GM19463 (cell line): ENCODE results near the gene BICDL2.
A peak's percentile ranks its signal among the peaks of the same experiment; 100 is the strongest.
"Not testable (repeated sequence)": the region's sequence is repeated elsewhere in the genome, so short reads cannot be mapped to it uniquely, and the experiment has no call there.

Experiments
- ATAC-seq: cut with Tn5 transposase; IDR thresholded peaks from one replicate; pipeline ENCODE4 v1.9.1; 2021; ENCODE audit warnings: mild to moderate bottlenecking, moderate library complexity; ENCODE audit not compliant: unreplicated experiment

Gene BICDL2

GRCh38 chr16:3065069-3065741 is 28.5 kb upstream of the BICDL2 start, which contains the start of gene IL32:
TSS of gene IL32 (plus strand) at chr16:3065640. CDS start at chr16:3065812, 172 bp downstream.
- peak; percentile 54 for ATAC-seq

- no peak for ATAC-seq
Observed at GRCh38 chr16:3063625-3064386, 27.1 kb upstream of the BICDL2 start.

GRCh38 chr16:3062553-3062952 is 25.8 kb upstream of the BICDL2 start:
- no peak for ATAC-seq

GRCh38 chr16:3060339-3061127 is 23.8 kb upstream of the BICDL2 start:
- ATAC-seq, result no peak

- ATAC-seq, result no peak
Observed at GRCh38 chr16:3059723-3060242, 23.0 kb upstream of the BICDL2 start.

GRCh38 chr16:3059041-3059722 is 22.4 kb upstream of the BICDL2 start:
- peak; percentile 83 for ATAC-seq

- ATAC-seq, result peak; percentile 23
Observed at GRCh38 chr16:3058139-3059030, 21.6 kb upstream of the BICDL2 start.

- no peak for ATAC-seq
Observed at GRCh38 chr16:3057181-3058138, 20.7 kb upstream of the BICDL2 start.

GRCh38 chr16:3056336-3057180 is 19.8 kb upstream of the BICDL2 start:
- ATAC-seq, result no peak

- ATAC-seq, result not testable (repeated sequence)
Observed at GRCh38 chr16:3055734-3056115, 19.0 kb upstream of the BICDL2 start.

- no peak for ATAC-seq
Observed at GRCh38 chr16:3054965-3055733, 18.4 kb upstream of the BICDL2 start.

GRCh38 chr16:3053330-3053710 is 16.6 kb upstream of the BICDL2 start:
- ATAC-seq, result not testable (repeated sequence)

- not testable (repeated sequence) for ATAC-seq
Observed at GRCh38 chr16:3052571-3053329, 16.0 kb upstream of the BICDL2 start.

GRCh38 chr16:3051494-3051893 is 14.8 kb upstream of the BICDL2 start:
- no peak for ATAC-seq

GRCh38 chr16:3051009-3051408 is 14.3 kb upstream of the BICDL2 start:
- ATAC-seq, result no peak

GRCh38 chr16:3050487-3050886 is 13.7 kb upstream of the BICDL2 start:
- ATAC-seq, result no peak
